GM19324 (cell line): ENCODE measurements around the gene GBP6.
"Not testable (repeated sequence)": the region's sequence is repeated elsewhere in the genome, so short reads cannot be mapped to it uniquely, and the experiment has no call there.

Experiments
- ATAC-seq: cut with Tn5 transposase; IDR thresholded peaks from one replicate; pipeline ENCODE4 v1.9.1; 2021; ENCODE audit warnings: mild to moderate bottlenecking, moderate library complexity; ENCODE audit not compliant: unreplicated experiment, low FRiP score

The GBP6 gene

DNA sequence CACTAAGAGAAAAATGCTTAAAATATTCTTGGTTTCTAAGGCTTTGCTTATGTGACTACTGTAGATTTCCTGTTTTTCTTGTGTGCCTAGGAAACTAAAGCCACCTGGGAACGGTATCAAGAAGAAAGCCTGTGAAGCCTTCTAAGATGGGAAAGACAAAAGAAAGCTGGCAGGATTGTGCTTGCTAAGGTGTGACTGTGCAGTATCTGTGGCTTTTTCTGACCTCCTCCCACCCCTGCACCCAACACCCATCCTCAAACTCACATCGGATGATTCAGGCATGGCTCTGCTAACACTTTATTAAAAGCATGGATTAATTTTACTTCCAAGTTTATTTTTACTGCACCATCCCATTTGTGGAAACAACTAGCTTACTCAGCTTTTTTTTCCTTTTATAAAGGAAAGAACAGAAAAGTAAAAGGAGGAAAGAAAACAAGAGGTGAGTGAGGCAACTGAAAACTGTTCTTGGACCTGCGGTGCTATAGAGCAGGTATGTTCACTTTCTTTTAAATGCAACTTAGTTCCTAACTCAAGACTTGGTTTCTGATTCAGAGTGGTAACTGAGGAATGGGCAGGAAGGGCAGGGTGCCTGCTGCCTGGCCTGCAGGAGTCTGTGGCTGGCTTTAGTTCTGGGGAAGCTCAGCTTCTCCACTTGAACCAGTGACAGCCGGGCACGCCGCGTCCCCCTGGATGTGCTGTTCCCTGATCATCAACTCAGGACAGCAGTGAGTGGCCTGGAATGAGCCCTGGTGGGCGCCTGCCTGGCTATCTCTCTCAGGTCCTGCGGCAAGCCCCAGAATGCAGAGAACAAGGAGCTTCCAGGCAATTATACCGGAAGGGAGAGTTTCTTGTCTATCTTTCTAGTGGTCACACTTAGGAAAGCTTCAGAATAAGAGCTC is at the start of gene GBP6:
Gene GBP6, plus strand, starts transcription at position 422 of the 899 bp plus-strand sequence. CDS start 4,493 bp downstream, outside the sequence.
- ATAC-seq = peak; percentile 30

- ATAC-seq = no peak
Measured at GRCh38 chr1:89322402-89322801, 41.5 kb upstream of the GBP6 start.

DNA sequence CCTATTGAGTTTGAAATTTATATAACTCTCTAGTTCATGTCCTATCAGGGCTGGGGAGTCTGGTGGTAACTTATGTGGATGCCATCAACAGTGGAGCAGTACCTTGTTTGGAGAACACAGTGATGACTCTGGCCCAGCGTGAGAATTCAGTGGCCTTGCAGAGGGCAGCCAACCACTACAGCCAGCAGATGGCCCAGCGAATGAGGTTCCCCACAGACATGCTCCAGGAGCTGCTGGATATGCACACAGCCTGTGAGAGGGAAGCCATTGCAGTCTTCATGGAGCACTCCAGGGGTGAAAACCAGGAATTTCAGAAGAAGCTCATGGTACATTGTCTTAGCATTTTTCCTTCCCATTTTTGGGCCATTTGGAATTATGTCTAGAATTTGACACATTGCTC is 32.0 kb upstream of the GBP6 start:
- ATAC-seq = no peak

GRCh38 chr1:89332461-89332860 is 31.4 kb upstream of the GBP6 start:
- ATAC-seq = no peak

DNA sequence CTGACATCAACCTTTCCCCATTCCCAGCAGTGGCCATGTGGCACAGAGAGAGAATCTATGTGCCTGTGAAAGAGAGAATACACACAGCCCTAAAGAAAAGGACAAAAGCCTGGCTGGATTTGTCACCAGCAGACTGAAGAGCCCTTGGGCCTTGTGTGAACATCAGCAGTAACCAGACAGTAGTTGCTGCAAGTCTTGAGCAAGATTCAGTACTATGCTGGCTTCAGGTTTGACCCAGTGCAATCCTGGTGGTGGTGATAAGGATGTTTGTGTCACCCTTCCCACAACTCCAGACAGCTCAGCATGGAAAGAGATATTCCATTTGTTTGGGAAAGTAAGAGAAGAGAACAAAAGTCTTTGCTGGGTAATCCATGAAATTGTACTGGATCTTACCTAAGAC is 28.4 kb upstream of the GBP6 start:
- ATAC-seq = no peak

- no peak for ATAC-seq
Measured at GRCh38 chr1:89337903-89338302, 26.0 kb upstream of the GBP6 start.

- ATAC-seq = no peak
Measured at GRCh38 chr1:89339039-89339438, 24.8 kb upstream of the GBP6 start.

DNA sequence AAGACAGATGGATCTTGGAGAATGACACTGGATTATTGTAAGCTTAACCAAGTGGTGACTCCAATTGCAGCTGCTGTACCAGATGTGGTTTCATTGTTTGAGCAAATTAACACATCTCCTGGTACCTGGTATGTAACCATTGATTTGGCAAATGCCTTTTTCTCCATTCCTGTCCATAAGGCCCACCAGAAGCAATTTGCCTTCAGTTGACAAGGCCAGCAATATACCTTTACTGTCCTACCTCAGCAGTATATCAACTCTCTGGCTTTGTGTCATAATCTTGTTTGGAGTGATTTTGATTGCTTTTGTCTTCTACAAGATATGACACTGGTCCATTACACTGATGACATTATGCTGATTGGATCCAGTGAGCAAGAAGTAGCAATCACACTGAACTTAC is 18.4 kb upstream of the GBP6 start:
- not testable (repeated sequence) for ATAC-seq

- ATAC-seq = no peak
Measured at GRCh38 chr1:89347296-89347695, 16.6 kb upstream of the GBP6 start.

GRCh38 chr1:89350298-89350697 is 13.6 kb upstream of the GBP6 start:
- ATAC-seq = no peak

DNA sequence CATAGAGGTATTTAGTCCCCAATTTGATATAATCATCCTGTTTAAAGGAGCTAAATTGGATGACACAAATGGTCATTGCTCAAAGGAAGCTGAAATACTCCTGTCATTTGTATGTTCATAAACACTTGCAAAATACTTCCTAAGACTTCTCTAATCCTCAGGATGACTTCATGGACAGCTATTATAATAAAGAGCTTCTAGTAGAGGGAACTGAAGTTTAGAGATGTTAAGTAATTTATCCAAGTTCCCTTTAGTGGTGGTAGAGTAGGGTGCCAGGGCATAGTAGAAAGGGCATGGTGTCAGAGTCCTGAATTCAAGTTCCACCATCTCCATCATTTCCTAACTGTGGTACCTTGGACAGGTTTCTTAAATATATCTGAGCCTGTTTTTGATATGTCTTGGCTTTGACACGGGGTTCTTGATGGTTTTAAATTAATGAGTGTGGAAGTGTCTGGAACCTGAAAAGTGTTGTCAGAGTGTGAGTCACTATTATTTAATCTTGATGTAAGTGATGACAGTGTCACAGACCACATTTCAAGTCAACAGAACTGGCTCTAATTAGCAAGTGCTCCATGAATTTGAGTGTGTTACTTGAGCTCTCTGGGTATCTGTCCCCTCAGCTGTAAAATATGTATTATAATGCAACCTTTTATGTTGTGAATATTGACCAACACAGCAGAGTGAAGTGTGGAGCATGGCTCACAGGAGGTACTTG is 12.1 kb upstream of the GBP6 start:
- ATAC-seq = no peak

DNA sequence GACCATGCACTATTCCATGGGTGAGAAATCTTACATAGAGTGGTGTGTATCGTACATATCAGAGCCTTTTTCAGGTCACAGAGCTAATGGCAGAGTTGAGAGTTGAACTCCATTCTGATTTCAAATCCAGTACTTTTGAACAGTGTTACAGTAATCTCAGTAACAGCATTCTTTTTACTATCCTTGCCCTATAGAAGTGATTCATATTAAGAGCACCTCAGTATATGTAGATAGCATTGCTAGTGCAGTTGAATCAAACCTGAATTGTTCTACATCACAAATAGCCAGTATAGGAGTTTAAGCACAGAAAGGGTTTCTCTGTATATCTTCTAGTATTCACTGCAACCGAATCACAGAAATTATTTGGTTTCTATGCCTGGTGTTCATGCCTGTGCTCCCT is 11.4 kb upstream of the GBP6 start:
- ATAC-seq = no peak

GRCh38 chr1:89354205-89354604 is 9.7 kb upstream of the GBP6 start:
- no peak for ATAC-seq

DNA sequence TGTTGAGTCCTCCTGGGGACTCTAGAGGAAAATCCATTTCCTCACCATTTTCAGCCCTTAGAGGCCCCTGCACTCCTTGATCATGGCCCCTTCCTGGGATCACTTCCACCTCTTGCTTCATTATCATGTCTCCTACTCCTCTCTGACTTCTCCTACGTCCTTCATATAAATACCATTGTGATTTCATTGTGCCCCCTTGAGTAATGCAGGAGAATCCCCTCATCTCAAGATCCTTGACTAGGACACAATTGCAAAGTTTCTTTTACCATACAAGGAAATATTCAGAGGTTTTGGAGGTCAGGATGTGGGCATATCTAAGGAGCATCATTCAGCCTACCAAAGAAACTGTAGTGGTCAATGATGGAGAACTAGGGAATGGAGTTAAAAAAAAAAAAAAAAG is 8.8 kb upstream of the GBP6 start:
- no peak for ATAC-seq

GRCh38 chr1:89356658-89357400 is 7.0 kb upstream of the GBP6 start:
- ATAC-seq = no peak

DNA sequence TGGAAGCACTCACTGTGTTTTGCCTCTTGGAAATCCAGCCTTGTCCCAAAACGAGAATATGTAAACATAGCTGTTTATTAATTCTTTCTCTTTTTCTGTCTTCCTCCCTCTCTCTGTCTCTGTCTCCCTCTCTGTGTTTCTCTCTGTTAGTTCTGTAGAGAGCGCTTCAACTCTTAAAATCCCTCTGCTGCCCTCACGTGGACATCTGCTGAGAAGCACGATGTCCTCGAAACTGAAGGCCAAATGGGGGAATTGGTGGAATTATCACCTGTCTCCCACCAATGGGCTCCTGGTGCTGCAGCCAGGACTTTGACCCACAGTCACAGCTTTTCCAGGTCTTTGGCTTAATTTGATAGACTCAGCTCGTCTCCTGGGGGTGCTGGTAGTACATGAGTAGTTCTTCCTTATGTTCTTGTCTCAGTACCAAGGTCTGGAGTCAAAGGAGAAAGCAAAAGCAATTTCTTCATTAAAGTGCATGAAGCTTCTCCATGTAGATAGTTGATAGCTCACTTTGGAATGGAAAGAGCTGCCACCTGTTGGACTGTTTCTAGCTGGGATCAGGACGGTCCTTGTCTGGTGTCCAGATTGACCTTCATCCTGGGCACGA is 5.5 kb upstream of the GBP6 start:
- ATAC-seq = peak; percentile 69

DNA sequence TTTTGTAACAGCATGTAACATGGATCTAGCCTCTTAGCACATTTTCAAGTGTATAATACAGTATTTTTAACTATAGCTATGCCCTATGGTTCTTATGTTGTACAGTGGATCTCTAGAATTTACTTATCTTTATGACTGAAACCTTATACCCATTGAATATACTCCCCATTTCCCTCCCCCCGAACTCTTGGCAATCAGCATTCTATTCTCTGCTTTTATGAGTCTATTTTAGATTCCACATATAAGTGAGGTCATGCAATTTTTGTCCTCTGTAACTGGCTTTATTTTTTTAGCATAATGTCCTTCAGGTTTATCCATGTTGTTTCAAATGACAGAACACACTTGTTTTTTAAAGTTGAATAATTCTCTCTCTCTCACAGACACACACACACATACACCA is 3.1 kb upstream of the GBP6 start:
- no peak for ATAC-seq

GRCh38 chr1:89361681-89362080 is 2.2 kb upstream of the GBP6 start:
- ATAC-seq = no peak

- ATAC-seq = peak; percentile 53
Measured at GRCh38 chr1:89363196-89363595, 663 bp upstream of the GBP6 start.

DNA sequence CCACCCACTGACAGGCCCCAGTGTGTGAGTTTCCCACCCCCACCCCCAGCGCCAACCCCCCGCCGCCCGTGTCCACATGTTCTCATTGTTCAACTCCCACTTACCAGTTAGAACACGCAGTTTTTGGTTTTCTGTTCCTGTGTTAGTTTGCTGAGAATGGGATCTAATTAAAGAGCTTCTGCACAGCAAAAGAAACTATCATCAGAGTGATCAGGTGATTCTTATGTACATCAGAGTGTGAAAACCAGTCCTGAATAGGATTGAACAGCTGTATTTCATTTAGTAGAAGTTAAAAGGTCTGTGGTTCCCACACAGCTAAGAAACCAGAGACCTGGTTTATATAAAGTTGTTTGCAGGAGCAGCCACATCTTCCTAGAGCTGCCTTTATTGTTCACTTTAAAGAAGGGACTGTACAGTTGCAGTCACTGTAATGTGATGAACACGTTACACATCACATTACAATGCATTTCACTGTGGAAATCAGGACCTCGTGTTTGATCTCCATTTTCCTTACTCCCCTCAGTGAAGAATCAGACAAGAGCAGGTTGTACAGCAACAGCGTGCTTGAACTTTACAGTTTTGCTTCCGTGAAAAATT is 1.2 kb downstream of the GBP6 start:
- no peak for ATAC-seq
